Measurements from ENCODE around the gene HIVEP3.

HIVEP3 gene

DNA sequence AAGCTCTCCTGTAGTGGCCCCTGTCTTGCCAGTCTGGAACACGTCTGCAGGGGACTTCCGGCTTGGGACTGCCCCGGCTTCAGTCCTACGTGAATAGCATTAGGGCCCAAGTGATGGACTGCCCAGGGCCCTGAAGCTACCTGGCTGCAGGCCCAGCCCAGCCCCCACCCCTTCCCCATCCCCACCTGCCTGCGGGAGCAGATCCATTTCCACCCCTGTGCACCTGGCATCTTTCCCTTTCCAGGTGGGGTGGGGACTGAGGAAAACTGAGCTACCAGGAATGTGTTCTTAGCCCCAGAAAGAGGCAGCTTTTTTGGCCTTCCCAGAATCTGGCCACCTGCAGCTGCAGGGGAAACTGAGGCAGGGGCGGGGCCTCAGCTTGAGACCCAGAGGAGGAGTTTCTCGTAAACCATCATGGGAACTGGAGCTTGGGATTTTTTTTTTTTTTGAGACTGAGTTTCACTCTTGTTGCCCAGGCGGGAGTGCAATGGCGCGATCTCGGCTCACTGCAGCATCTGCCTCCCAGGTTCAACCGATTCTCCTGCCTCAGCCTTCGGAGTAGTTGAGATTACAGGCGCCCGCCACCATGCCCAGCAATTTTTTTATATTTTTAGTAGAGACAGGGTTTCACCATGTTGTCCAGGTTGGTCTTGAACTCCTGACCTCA lies 437.5 kb downstream of the HIVEP3 start:
- DNase-seq (ENCODE audit: low spot score): no peak

DNA sequence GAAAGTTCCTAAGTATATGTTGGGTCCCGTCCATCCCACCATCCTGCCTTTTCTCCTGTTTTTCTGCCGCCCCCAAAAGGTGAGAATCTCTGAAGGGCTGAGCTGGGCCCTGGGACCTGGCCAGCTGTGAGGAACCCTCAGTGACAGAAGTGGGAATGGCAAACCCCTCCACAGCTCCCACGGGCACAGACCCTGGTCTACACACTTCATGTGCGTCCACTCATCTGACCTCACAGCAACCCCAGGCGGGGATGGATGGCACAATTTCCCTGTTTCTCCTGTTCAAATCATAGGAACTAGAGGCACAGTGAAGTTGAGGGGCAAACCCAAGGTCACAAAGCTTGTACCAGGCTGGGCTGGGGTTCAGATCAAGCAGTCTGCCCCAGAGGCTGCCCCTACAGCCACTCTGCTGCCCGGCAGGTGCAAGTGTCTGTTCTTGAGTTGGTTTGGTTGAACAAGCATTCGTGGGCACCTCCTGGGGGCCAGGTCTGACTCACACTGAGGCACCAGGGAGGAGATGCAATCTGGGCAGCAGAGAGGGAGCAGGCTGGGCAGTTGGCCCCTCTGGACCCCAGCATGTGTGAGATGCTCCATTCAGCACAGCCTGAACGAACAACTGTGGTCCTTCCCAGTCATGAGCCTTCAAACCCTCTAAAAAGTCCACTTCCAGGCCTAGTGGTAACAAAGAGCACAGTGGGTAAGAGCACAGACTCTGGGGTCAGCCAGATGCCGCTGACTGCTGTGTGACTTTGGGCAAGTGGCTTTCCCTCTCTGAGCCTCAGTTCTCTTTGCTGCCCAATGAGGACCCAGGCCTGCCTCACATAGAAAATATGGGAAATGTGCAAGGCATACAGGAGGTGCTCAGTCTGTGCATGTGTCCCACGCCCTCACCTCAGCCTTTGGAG lies 438.3 kb downstream of the HIVEP3 start:
- DNase-seq (ENCODE audit: low spot score): no peak

DNA sequence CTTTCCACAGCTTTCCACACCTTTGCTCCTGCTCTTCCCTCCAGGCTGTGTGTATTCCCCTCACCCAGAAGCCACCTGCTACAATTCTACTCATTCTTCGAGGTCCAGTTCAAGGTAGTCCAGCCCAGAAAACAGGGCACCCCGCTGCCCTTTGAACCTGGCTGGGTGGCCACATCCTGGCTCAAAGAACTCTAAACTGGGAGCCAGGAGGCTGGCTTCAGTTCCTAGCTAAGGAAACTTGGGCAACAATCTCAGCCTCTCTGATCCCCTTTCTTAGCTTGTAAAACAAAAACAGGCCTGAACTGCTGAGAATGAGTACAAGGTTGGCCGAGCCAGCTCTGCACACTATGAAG lies 438.9 kb downstream of the HIVEP3 start:
- DNase-seq (ENCODE audit: low spot score): no peak

DNA sequence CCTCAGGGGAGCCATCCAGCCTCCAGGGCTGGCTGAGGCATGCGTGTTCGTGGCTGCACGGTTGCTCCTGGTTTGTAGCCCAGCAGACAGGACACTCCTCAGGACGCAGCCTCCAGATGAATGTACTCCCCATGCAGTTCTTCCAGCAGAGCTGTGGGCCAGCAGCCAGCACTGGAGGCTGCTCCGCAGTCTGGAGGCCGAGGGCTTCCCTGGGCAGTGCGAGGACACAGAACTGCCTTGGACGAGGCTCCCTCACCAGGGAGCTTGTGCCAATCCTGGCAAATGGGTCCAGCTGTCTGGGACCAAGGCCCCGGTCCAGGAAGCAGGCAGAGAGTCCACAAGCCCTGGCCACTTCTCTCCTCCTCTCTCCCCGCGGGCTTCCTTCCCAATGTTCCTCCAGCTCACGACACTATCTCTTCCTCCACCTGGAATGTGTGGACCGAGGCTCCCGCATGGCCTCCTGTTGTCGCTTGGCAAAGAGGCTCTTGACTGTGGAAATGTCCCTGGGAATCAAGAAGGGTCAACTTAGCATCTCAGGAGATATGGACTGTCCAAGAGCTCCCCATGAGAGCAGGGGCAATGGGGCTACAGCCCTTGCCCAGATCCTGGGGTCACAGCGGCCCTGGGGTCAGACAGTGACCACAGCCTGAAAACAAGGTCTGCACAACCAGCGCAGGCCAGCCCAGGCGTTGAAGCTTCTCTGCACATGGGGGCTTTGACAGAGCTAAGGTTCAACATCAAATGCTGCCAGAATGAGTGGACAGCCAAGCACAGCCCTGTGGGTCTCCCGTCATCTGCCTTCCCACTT lies 439.5 kb downstream of the HIVEP3 start:
- no peak for DNase-seq (ENCODE audit: low spot score)

DNA sequence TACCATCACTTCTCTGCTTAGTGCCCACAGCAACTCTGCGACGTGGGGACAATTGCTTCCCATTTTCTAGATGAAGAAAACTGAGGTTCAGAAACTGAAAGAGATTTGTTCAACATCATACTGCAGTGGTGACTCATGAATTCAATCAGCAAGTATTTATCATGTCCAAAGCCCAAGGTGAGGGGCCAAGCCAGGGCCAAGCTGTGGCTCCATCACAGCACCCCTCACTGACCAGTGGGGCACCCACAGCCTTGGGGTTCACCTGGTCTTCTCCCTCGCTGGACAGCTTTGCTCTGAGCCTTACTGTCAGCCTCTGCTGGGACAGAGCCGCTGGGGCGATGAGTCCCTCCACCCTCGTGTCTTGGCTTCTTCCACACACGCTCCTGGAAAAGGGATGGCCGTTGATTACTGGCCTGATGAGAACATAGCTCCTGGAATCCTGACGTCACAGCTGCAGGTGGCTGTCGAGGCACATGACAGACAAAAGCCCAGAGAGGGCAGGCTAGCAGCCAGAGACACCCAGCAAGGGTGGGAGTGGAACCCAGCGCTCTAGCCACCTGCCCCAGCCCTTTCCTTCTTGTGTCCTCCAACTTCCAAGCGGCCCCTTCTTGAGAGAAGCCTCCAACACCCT lies 440.5 kb downstream of the HIVEP3 start:
- DNase-seq (ENCODE audit: low spot score): no peak

DNA sequence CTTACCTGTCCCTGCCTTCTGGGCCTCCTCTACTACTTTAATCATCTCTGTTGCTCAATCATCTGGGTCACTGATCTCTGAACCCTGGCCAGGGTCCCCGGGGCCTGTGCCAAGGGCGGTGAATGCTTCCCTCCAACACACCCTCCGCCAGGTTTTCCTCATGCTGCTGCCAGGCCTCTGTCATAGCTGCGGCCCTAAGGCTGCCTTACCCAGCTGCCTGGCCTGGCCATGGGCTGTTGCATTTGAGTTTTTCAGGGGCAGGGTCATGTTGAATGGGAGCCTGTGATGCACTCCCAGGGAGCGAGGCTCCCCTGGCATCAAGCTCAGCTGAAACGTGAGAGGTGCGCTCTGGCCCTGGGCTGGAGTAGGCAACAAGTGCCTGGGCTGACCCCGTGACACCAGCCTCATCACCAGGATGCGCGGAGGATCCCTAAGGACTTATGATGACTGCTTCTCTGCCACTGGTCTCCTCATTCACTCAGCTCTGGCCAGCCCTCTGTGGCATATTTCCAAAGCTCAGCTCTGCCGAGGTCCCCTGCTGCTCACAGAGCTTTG lies 441.8 kb downstream of the HIVEP3 start:
- DNase-seq (ENCODE audit: low spot score): no peak

DNA sequence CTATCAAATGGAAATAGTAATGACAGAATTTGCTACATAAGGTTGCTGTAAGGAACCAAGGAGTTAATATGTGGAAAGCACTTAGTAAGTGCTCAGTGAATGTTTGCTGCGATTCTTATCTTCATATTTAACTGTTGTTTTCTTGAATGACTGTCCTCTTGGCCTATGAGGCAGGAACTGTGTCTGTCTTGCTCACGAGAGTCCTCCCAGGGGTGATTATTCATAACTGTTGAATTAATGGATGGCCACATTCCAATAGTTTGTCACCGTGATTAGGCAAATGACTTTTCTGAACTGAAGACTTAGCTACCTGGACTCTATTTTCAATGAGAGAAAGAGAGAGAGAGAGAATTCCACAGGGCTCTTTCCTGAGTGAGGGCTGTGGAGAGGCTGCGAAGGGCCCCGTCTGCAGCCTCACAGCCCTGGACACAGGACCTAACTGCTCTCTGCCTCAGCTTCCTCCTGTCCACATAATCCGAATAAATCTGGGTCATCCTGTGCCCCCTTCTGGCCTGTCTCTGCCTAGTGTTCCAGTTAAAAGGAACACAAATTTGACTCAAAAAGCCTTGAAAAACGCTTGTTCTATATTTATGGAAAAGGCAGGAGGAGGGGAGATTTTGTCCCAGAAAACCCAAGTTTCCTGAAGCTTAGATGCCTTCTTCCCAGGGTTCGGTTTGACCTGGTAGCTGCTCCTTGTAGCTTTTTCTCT lies 442.7 kb downstream of the HIVEP3 start:
- DNase-seq (ENCODE audit: low spot score): no peak

DNA sequence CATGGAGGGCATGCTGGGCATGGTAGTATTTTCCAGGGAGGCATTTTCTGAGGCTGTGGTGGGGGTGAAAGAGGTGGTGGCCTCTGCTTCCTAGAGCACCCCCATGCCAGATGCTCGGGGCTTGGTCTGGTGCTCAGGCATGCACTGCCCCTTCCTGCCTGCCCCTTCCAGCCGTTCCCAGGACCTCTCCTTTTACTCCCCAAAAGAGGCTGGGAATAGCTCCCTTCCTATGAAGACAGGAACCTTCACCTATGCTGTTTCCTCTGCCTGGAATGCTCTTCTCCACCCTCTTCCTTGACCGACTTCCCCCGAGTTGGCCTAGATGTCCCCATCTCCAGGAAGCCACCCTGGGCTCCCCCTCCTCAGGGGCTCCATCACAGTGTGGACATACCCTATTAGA lies 443.4 kb downstream of the HIVEP3 start:
- DNase-seq (ENCODE audit: low spot score): no peak

DNA sequence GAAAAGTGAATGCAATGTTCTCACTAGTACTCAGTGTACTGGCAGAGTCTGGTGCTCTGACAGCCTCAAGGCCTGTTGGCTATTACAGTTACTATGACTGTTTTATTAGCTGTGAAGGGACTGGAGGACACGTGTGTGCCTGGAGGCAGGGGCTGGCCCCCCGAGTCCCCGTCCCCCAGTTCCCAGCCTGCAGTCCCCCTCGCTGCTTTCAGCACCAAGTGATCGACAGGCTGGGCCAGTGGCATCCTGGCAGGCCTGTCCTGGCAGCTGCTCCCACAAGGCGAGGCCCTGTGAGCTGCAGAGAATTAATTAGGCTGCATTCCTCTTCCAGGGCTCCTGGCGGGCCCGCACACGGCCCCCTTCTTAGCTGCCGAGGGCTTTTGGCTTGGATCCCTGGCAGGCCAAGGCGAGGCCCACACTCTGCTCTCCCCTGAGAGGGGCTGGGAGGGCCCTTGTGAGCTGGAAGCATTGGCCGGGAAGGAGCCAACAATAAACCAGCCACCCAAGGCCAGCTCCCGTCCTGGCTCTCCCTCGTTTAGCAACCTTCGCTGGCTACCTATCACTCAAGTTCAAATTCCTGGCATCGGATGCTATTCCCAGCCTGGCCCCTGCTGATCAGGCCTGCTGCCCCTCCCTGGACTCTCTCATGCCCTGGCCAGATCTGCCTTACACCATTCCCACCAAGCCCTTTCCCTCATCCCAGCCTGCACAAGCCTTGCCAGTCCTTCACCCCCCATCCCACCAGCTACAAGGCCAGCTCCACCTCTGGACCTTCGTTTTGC lies 444.0 kb downstream of the HIVEP3 start:
- no peak for DNase-seq (ENCODE audit: low spot score)

DNA sequence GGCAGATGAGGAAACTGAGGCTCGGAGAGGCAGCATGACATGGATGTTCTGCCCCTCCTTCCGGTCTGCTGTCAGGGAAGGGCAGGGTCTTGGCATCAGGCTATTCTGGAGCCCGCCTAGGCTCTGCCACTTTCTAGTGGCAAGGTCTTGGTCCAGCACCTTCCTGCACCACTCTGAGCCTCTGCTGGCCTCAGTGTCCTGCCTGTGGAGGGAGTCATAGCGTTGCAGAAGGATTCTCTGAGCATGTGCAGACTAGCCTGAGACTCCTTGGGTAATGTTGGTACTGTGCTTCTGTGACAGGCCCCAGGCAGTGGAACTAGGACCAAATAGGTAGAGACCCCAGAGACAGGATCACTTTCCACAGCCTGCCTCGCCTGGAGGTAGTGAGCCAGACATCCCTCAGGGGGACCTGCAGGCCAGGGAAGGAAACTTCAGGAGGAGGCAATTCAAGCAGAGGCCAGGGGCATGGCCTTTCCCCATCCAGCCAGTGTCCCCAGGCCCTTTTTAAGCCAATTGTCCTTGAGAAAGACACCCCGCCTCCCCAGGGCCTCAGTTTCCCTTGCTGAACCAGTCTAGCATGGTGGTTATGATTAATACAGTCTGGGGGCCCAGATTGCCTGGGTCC lies 444.9 kb downstream of the HIVEP3 start:
- no peak for DNase-seq (ENCODE audit: low spot score)

DNA sequence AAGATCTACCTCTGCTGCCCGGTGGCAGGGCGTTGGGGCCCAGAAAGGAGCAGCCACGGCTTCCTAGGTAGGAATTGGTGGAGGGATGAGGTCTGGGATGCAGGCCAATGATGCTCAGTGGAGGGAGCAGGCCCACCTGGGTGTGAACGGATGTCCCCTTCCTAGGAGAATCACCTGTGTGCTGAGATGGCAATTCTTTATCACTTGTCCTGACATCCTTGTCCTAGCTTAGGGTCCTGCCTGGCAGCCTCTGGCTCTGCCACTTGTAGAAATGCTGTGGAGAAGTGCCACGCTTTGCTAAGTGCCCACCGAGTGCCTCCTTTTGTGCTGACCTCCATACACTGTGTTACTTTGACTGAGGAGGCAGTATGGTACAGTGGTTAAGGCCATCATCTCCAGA lies 447.1 kb downstream of the HIVEP3 start:
- no peak for DNase-seq (ENCODE audit: low spot score)

DNA sequence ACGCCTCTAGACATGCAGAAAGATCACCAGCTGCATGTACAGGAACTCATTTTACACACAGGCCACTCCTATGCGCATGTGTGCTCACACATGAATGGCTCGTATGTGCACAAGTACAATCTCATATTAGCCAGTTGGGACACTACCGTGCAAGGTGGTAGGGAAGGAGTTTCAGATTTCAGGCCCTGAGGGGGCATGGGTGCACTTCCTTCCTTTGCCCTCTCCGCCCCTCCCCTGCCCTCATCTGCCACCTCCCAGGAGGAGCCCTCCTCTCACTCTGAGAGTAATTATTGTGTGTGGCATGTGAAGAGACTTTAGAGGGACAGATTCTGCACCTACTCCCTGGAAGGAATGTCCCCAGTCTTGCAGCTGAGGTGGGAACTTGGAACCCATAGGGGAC lies 449.0 kb downstream of the HIVEP3 start:
- DNase-seq (ENCODE audit: low spot score): no peak

DNA sequence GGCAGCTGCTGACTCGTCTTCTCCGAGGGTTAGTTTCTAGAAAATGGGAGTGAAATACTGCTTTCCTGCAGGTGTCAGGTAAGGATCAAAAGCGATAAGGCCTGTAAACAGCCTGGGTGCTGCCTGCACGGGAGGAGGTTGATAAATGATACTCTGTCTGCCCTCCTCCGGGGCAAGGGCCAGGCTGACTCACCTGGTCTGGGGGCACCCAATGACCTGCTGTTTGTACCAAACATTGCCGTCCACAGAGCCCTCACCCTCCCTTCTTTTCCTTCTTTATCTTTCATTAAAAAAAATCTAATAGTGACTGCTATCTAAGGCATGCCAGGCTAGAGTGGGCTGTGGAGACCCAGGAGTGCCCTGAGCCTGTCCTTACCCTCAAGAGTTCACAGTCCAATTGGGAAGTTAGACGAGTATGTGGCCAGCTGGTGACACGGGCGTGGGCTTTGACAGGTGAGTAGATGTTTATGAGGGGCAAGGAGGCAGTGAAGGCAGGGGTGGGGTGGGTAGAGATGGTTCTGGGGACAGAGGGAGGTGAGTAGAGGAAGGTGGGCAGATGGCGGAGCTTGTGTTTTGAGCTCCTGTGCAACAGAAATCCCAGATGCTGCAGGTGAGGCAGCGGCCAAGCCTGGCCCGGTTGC lies 450.5 kb downstream of the HIVEP3 start:
- no peak for DNase-seq (ENCODE audit: low spot score)

DNA sequence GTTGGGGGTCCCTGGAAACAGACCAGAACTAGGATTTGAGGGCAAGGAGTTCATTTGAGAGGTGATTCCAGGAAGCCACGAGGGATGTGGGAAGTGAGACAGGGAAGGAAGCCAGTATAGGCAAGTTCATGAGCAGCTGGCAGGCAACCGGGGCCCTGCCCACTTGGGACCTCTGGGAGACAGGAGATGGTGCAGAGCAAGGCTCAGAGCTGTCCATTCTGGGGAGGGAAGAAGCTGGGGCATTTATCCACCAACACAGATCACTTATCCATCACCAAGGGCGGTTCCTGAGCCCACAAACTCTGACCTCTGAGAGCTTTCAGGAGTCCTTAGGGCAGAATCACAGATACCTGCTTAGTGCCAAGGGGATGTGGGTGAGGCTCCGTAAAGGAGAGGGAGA lies 451.0 kb downstream of the HIVEP3 start:
- DNase-seq (ENCODE audit: low spot score): no peak

DNA sequence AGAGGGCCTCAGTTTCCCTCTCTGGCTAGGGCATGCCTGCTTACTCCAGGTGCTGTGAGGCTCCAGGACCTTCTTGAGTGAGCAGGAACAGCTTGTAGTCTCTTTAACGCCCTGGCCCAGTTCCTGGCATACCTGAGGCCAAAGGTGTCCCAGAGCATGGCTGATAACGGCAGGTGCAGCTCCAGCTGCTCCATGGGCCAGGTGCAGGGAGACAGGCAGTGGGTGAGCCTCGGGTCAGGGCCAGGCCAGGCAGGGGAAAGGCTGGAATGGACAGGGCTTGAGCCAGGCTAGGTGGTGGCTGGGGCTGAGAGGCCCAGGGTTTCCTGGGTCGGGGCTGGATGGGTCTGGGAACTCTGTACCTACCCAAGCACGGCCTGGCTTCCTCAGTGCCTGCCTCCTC lies 452.6 kb downstream of the HIVEP3 start:
- no peak for DNase-seq (ENCODE audit: low spot score)

DNA sequence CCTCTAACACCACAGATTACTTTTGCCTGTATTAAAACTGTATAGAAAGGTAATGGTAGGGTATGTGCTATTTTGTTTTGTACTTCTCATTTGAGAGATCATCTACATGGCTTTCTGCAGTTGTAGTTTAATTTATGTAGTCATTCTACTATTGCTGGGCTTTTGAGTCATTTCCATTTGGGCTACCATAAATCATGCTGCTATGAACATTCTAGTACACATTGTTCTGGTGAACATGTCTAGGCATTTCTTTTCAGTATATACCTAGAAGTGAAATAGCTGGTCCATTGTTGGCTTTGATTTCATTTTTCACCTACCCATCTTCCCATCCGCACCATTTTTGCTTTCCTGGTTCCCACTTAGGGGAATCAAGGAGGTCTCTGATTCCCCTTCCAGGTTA lies 453.0 kb downstream of the HIVEP3 start:
- no peak for DNase-seq (ENCODE audit: low spot score)

DNA sequence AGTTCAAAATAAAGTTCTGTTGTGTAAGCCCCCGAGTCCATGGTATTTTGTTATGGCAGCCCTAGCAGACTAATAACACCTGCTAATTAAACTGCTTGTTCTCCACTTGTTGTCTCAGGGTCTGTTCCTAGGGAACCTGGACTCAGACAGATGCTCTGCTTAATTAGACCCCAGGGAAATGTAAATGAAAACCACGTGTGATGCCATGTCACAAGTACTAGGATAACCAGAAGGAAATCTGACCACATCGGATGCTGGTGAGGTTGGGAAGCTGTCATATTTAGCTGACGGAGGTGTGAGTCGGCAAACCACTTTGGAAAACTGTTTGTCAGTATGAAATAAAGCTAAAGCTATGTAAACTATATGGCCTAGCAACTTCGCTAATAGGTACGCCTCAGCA lies 453.8 kb downstream of the HIVEP3 start:
- no peak for DNase-seq (ENCODE audit: low spot score)

DNA sequence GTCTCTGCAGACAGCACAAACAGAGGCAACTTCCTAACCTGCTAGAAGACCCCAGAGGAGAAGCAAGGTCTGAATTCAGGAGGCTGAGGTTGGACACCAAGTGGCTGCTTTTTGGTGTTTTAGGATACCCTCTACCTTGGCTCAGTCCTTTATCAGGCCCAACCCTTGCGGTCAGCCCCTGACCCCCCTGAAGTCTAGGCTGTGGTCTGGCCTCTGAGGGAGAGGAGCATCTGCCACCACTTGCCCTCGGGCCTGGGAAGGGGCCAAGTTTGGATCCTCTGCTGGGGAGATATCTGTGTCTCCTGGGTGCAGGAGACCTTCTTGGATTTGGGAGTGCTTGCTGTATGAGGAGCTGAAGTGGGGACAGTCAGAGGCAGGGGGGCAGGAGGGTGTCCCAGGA lies 455.2 kb downstream of the HIVEP3 start:
- no peak for DNase-seq (ENCODE audit: low spot score)

DNA sequence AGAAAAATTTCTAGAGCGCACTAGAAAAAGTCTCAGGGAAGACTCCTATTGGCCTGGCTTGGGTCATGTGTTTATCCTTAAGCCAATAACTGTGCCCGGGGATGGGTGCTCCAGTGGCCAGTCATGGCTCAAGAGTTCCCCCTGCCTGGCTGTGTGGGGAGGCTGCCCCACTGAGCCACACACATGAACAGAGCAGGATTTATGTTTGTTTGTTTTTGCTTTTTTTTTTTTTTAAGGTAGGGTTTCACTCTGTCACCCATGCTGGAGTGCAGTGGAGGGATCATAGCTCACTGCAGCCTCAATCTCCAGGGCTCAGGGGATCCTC lies 456.1 kb downstream of the HIVEP3 start:
- no peak for DNase-seq (ENCODE audit: low spot score)

Data from activated CD4-positive, alpha-beta T cell treated with anti-CD3 and anti-CD28 coated beads, Interleukin-2, Interleukin-4, amounts not matched to agents 100 ng/mL and 50 ng/mL, durations not matched to agents 16 hours and 8 hours (primary cell).